TTC549 (cell line): Measurements from ENCODE around the gene ADARB2.

ENCODE experiments used
- FAIRE-seq: peaks from 2 replicates; lab custom pipeline; 2012; peaks lifted over from hg19 to GRCh38; lab: Jason Lieb, UNC

Gene ADARB2

DNA sequence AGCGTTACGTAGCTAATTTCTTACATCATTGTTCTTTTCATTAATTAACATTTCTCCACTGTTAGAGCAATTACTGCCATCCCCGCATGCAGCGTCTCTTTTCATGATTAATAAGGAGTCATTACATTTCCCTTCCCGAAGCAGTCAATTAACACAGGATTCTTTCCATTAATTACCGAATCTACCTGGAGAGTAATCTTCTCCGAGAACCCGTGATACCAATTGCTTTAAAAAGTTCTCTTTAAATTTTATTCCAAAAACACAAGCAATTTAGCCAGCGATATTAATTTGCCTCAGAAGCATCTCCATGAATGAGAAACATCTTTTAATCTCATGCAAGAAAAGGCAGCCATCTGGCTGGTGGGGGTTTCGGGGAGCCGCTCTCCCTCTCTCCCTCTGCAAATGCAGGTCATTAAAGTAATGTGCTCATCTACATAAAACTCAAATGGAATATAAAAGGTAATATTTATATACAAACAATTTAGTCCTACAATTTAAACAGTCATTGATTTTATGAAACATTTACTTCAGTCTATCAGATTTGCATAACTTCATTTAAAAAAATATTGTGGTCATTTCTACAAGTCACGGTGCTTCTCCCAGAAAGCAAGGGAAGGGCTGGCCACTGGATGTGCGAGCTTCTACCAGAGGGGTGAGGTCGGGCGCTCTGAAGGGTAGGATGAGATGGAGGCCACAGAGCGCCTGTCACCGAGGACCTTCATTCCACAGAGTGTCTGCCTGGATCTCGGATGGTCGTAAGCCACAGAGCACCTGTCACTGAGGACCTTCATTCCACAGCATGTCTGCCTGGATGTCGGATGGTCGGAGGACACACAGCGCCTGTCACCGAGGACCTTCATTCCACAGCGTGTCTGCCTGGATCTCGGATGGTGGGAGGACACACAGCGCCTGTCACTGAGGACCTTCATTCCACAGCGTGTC is 536.2 kb downstream of the ADARB2 start:
- FAIRE-seq = no peak

DNA sequence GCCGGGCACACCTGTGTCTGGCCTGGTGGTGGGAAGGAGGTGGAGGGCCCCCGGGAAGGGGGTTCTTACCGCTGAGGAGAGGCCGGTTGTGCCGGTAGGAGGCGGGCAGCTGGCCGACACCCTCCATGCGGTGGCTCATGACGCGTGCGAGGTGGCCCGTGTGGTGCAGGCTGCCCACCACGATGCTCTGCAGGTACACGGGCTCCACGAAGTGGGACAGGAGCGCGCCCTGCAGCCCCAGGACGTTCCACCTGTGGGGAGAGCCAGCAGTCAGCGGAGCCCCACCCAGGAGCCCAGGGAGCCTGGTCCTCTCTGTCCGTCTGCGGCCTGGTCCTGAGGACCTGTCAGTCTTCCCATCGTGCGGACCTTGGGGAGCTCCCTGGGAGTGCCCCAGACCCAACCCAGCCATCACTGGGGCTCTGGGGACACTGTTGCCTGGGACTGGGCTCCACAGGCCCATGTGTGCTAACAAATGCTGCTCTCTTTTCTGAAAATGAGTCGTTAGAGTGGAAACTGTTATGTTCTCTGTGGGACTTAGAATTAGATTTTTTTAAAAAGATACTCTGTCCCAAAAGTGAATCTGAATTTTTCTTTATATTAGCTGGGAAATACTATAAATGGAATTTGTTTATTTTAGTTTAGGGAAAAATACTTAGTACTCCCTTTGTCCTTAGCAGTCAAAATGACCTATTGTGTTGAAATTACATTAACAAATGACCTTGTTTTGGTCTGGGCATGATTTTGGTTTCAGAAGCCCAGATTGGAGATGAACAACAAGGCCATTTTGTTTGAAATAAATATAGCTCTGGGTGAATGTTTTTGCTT is 537.2 kb downstream of the ADARB2 start:
- FAIRE-seq = no peak

DNA sequence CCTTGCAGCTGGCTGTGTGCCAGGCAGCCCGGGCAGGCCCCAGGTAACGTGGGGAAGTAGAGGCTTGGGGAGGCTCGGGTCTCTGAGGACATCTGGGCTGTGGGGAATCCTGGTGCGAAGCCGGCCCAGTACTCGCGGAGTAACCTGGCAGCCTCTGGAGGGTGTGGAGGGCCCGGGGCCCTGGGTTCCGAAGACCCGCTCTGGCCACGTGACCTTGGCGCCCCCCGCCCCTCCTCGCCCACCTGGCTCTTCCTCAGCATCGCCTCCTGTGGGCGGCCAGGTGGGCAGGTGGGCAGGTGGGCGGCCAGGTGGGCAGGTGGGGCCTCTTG is 538.0 kb downstream of the ADARB2 start:
- FAIRE-seq = no peak

DNA sequence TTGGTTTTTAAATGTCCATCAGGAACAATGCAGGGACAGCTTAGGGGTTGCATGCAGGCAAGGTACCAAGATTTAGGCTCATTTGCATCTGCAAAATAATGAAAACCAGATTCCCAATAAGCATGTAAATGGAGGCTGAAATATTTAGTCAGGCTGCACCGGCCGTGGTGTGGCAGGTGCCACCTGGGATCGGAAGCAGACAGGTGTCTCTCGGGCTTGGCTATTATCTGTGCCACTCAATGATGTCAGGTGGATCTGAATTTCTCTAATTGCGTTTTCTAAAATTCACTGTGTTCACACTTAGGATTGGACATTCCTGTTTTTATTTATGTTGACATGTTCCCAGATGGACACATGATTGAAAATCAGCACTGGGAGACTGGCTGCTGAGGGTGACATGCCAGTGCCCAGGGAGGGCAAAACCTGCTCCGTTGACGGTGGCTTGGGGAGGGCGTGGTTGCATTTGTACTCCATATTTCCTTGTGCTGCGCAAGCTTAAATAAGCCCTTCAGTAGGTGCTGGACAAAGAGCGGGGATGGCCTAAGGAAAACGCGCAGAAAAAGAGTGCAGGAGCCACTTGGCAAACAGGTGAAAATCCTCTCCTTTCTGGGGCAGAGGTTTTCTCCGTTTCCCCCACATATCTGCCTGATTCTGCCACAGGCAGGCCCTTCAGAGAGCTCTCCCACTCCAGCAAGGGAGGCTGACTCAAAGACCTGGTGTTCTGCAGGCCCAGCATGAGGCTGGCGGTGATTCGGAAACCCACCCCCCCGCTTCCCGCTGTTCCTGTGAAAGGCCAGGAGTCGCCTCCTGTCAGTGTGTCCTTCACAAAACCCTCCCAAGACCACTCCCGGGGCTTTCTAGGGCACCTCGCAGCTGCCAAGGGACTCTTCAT is 538.6 kb downstream of the ADARB2 start:
- FAIRE-seq = no peak

DNA sequence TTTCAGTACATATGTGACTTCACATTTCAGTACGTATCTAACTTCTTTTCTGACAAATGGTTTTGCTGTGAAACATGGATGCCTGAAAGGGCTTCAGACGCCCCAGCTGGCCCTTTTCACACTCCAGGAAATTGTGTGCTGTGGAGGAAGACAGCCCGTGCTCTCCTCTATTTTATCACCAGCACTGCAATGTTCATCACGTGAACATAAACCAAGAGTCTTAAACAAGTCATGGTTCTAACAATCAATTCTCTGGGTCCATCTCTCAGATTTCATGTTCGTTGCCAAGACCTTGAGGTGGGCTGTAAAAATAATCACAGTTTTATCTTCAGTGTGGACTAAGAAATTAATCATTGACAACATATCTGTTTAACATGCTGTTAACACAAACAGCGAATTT is 539.9 kb downstream of the ADARB2 start:
- no peak for FAIRE-seq

DNA sequence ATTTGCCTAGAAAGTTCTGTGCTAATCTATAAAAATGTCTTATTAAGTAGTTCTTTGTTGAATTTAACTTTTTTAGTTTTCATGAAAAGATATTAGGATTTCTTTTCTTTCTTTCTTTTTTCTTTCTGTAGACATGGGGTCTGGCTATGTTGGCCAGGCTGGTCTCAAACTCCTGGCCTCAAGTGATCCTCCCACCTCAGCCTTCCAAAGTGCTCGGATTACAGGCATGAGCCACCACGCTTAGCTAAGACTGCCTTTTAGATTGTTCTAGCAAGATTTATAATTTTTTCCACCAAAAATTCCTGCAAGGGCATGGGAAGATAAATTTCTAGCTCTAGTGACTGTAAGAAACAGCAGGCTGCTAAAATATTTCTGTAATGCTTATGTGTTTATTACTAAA is 540.7 kb downstream of the ADARB2 start:
- FAIRE-seq = no peak

DNA sequence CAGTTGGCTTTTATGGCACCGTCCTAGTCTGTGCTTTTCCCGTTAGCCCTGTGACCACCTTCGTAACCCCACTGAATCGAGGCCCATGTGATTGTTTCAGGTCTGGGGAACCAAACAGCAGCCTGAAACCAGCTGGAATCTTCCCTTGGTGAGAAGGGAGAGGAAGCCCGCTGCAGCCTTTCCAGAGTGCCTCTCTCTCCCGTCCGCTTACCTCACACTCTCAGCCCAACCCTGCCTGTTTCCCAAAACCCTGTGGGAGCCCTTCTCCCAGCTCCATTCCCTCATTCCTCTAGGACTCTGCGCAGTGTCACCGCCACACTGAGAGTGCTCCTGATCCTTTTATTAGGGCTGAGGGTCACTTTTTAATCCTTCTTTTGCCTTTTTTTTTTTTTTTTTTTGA is 541.5 kb downstream of the ADARB2 start:
- no peak for FAIRE-seq

DNA sequence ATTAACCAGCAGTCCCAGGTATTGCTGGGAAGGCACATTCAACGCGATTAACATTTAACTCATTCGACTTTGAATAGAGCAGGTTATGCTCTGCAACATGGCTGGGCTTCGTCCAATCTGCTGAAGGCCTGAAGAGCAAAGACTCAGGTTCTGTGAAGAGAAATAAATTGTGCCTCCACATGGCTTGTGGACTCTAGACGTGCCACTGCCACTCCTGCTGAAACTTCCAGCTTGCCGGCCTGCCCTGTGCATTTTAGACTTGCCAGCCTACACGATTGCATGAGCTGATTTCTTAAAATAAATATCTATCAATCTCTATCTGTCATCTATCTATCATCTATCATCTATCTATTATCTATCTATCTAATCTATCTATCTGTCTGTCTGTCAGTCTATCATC is 543.2 kb downstream of the ADARB2 start:
- no peak for FAIRE-seq

DNA sequence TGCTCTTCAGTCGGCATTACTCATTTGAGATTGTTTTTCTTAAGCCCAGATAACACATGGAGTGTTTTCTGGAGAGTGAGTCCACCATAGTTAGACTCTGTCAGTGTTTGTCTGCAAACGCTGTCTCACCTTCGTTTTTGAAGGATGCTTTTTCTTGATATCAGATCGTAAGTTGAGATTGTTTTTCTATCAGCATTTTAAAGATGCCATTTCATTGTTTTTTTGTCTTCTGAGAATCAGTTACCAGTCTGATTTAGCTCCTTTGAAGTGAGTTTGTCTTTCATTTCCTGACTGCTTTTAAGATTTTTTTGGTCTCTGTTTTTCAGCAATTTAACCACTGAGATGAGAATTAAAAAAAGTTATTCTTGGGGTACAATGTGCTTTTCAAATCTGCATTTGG is 543.8 kb downstream of the ADARB2 start:
- no peak for FAIRE-seq

DNA sequence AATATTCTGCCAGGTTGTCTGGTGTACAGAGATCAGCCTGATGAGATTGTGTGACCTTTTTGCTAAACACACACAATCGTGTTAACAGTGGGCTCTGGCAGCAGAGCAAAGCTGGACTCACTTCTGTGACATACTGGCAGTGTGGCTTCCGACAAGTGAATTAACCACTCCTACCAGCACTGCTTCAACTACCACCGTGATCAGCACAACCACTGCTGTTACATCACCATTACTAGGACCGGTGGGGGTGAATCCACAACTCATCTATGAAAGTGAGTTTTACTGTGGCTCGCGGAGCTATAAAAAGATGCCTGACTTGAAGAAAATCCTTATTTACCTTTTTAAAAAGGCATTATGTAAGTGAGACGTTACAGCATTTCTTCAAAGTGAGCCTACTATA is 545.6 kb downstream of the ADARB2 start:
- no peak for FAIRE-seq

DNA sequence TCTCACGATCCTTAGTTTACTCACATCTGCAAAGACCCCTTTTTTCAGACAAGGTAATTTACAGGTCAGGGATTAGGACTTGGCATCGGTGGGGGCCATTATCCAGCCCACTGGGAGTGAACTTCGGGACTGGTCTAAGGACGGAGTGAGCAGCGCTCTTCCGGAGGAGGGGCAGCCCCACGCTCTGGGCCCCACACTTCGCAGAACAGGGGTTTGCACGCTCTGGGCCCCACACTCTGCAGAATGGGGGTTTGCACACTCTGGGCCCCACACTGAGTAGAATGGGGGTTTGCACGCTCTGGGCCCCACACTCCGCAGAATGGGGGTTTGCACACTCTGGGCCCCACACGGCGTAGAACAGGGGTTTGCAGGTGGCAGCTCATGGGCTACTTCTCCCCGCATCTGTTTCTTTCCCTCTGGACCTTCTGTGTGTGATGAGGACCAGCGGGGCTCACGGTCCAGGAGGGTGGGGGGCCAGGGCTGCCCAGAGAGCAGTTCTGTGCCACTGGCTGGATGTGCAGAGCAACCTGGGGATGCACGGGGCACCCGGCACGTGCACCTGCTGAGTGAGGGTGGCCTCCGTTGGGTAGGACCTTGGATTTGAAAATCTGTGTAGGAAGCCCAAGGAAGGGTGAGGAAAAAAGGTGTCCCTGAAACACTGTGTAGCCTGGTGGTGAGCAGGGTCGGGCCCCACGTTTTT is 546.4 kb downstream of the ADARB2 start:
- FAIRE-seq = no peak

DNA sequence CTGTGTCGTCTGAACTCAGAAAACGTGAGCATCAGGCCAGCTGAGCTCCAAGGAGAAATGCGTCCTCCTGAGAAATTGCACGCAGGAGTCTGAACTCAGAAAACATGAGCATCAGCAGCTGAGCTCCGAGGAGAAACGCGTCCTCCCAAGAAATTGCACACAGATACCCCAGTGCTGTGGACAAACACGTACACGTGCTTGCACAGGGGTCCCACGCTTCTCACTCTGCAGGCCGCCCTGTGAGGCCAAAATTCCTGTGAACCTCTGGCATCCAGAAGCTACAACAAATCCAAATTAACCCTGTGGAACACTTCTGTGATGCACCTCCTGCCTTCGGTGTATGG is 547.3 kb downstream of the ADARB2 start:
- FAIRE-seq = no peak

DNA sequence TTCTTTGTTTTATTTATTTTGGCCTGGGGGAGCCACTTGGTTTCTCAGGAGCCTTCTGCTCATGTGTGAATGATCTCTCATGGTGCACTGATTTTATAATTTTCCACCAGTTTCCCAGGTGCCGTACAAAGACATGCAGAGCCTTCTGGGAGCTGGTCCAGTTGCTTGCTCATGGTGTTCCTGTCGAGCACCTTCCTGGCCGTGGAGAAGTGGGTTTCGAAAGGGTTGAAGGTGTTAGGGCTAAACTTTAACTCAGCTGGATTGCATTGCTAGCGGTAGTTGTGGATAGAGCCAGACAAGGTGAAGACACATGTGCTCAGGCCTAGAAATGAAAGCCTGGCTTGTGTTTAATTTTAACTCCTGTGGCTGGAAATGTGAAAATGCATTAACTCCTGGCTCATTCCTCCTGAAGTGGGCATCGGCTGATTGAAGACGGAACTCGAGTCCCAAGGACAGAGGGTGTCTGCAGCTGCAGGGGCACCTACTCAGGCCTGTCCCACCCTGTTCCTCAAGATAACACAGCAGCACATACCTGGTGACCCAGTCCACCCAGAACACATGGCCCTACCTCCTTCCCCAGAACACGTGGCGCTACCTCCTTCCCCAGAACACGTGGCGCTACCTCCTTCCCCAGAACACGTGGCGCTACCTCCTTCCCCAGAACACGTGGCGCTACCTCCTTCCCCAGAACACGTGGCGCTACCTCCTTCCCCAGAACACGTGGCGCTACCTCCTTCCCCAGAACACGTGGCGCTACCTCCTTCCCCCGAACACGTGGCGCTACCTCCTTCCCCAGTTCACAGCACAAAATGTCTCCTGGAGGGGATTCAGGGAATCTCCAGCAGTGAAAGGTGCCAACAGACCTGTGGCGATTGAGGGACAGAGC is 547.9 kb downstream of the ADARB2 start:
- no peak for FAIRE-seq

DNA sequence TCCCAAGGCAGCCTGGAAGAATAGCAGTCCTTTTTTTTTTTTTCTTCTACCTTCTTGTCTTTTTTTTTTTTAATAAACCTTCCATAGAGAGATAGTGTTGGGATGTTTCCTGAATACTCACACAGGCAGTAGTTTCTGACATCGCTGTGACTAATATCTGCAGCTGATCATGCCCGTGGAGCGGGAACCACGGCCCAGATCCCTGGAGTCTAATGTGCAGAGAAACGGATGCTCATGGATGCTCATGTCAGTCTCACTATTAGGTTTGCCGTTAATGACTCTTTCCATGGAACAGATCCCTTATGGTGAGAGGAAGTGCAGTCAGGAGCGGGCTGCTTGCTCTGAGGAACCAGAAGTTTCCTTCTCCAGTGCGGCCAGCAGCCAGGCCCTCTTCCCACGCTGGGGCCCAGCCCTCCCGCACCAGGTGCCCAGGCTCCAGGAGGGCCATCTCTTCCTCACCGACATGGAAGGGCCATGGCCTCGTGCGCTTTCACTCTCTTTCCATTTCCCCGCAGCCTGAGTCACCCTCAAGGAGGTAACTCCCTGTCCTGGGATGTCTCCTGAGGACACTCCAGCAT is 548.7 kb downstream of the ADARB2 start:
- no peak for FAIRE-seq

DNA sequence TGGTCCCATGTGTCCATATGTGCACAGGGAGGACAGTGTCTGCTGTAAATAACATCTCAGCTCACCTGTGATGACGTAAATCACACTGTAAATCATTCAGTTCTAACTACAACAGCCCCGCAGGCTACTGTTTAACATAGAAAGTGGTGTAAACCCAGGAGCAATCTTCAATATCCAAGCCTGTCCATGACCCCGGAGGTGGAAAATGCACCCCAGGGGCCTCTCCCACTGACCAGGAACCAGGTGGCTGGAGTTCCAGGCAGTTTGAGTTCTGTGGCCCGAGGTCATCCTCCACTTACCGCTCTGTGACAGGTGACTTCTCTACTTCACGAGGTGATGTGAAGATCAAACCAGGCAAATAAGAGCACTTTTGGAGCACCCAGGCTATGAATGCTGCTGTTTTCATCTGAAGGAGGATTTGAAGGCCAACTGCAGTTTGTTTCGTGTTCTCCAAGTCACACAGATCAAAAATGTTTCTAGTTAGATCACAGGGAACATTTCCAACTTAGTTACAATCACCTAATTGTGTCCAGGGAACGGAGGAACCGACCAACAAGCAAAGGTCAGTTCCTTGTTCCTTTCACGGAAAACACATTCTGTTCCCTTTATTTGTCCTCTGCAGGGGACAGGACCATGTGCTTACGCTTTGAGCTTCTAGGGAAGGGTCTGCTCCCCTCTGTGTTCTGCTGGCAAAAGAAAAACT is 549.3 kb downstream of the ADARB2 start:
- no peak for FAIRE-seq

DNA sequence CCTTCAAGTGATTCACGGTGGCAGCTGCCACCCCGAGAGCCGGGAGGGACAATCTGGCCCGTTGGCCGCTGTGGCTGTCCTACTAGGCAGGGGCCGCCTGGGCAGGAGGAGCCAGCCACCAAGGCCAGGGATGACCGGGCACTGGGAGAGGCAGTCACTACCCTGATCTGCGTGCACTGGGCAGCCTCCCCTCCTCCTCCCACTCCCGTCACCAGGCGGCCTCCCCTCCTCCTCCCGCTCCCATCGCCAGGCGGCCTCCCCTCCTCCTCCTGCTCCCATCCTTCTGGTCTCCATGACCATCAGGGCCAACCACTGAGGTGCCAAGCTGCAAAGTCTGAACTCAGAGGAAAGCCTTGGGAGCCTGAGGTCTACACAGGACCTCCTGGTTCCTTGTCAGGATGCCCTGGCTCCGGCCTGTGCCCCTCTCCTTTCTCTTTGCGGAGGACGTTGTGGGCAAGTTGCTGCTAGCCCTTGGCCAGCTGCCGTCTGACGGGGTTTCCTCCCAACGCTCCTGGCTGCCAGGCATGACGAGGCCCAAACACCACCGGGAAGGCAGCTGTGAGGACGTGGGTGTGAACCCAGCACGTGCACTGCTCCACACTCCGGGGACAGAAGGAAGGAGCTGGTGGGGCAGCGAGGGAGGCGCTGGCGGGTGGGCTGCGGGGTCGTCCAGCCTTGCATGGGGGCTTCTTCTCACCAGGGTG is 550.0 kb downstream of the ADARB2 start:
- no peak for FAIRE-seq

DNA sequence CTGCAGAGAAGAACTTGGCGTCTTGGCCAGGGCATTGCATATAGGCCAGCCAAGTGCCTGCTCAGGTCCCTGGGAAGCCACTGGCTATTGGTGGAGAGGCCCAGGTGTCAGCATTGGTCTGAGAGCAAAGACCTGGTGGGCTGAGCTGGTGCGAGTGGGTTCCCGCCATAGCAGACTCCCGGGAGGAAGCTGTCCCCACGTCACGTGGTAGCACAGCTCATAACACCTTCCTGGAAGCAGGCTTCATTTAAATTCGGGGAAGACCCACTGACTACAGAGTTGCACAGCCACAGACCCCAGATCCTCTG is 550.7 kb downstream of the ADARB2 start:
- no peak for FAIRE-seq

DNA sequence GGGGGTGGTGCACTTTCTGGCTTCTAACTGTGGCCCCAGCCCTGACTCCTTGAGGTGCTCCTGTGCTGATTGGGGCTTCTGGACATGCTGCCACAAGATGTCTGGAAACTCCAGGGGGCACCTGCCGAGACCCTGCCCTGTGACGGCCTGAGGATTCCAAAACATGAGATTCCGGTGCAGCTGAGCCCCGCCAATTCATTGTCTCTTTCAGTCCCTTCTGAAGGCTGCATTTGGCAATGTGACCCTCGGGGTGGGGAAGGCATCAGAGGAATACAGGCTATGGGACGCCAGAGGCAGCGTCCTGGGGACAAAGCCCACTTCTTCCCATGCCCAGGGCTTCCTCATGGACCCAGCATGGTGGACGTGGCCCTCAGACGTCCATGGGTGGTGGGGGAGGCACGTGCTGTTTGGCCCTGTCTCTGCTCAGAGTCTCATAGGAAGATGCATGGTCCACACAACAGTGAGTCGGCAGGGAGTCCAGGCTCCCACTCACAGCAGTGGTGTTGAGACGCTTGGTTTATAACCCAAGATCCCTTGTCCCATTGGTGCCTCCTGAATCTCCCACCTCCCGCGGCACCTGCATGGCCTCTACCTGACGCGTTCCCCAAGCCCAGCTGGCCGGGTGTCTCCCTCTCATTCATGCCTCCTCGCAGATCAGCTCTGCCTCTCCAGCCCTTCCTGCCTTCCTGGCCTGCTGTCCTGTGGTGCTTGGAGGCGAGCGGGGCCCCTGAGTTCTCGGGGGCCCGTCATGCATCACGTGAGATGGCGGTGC is 551.2 kb downstream of the ADARB2 start:
- FAIRE-seq = no peak
